HuH-7.5 (cell line): ENCODE results near the gene SHTN1.

ENCODE experiments used
- DNase-seq: peaks from one replicate; pipeline ENCODE4 v3.0.0; 2011; ENCODE audit warnings: low spot score

Gene SHTN1

GRCh38 chr10:116917481-116917880 lies 87.5 kb downstream of the SHTN1 start:
- DNase-seq = no peak

DNA sequence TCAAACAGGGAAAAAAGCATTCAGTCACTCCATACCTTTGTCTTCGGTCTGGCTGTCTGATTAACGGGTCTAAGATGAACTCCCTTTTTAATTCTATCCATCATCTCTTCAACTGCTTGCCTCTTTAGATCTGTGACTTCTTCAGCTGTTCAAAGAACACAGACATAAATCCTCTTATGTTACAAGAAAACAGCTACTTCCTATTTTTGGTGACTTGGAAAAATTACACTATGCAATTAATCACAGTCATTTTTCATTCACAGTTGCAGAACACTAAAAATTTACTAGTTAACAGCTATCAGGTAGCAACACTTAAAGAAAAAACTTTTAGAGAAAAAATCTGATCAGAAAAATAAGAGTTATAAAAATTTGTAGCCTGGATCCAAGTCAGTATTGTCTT lies 89.6 kb downstream of the SHTN1 start:
- DNase-seq = no peak

GRCh38 chr10:116913695-116914094 lies 91.3 kb downstream of the SHTN1 start:
- DNase-seq = no peak

GRCh38 chr10:116912162-116912561 lies 92.8 kb downstream of the SHTN1 start:
- no peak for DNase-seq

- DNase-seq = no peak
Observed at GRCh38 chr10:116910910-116911309, 94.1 kb downstream of the SHTN1 start.

DNA sequence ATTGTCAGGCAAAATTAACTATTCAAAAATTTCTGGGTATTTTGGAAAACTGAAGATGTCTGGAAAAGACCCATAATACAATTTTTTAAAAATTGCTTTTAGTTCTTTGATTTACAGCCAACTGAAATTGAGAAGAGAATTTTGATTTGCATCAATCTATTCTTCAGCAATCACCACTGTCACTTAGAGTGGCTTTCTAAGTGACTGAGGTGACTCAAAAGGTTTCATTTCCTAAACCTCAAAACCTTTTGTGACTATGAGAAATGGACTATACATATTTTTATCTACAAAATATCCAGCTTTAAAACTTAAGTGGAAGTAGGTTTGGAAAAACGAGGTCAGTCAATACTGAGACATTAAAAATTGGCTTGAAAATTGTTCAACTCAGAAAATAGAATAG lies 95.7 kb downstream of the SHTN1 start:
- no peak for DNase-seq

GRCh38 chr10:116907245-116907987 lies 97.6 kb downstream of the SHTN1 start:
- DNase-seq = no peak

GRCh38 chr10:116905845-116906210 lies 99.2 kb downstream of the SHTN1 start:
- no peak for DNase-seq

DNA sequence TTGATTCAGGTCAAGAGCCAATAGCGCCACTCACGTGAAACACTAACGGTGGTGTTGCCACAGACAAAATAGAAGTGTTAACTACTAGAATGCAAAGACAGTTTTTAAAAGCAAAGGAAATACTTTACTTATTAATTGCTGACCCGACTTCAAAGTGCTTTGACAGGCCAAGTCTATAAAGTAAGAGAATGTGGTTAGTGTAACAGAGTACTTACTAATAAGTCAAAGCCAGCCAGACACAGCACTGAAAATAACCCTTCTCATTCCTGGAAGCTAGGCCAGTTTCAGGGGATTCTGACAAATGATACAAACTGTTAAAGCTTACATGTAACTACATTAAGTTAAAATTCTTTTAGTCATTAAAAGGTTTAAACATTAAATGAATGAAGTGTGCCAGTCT lies 105.4 kb downstream of the SHTN1 start:
- DNase-seq = no peak

DNA sequence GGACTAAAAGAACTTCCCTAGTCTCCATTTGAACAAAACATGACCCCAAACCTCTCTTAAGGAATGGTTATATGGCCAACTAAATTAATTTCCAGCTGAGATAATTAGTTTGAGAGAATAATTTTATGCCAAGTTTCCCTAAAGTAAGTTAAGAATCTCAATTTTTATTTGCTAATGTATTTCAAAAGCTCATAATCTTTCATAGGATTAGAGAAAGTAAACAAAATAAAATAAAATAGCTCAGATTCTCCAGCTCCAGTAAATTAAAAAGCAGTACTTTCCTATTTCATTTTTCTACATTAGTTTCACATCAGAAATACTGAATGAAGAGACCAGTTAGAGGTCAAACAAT lies 111.3 kb downstream of the SHTN1 start:
- no peak for DNase-seq

DNA sequence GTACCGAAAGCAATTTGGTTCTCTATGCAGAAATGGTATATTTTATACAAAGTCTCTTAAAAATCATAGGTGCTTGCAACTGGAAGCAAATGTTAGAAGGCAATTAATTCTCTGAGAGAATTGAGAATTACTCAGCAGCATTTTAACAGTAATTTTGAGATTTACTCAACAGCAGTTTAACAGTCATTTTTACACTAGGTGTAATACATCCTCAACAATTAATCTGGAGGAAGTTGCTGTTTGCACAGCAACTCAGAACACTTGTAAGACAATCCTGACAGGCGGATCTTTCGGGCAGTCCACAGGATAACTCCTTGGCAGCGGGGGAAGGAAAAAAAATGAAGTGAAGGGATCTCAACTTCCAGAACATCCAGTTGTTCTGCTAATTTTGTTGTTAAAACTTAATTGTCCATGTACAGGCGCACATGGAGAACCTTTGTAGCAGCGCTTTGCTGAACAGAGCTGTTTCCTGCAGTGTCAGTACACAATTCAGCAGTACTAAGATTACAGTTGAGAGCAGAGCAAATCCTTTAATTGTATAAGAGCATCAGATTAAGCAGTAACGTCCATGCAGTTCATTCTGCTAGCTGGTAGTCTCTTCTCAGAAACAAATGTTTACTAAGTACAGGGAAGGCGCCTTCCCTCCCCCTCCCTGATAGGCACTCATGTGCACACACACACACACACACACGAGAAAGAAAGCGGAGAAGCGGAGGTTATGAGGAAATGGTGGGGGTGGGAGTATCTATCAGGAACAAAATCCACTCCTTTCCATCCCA lies 111.9 kb downstream of the SHTN1 start:
- no peak for DNase-seq

DNA sequence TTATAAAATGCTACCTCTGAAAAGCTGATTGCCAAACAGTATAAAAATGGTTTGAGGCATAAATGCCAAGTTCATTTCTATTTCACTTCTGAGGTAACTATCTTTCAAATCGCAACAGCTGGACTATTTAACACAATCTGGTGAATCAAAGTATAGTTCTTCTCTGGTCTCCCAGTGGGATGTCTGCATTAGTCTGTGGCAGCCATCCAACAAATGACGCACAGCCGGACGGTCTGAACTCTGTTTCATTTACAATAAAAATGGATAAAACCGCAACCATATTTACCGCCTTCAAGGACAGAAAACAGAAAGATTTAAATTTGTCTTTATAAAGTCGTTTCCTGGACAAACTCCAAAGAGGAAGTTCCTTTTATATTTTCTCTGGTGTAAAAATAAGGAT lies 113.8 kb downstream of the SHTN1 start:
- DNase-seq = no peak

- DNase-seq = no peak
Observed at GRCh38 chr10:116889066-116889465, 115.9 kb downstream of the SHTN1 start.

DNA sequence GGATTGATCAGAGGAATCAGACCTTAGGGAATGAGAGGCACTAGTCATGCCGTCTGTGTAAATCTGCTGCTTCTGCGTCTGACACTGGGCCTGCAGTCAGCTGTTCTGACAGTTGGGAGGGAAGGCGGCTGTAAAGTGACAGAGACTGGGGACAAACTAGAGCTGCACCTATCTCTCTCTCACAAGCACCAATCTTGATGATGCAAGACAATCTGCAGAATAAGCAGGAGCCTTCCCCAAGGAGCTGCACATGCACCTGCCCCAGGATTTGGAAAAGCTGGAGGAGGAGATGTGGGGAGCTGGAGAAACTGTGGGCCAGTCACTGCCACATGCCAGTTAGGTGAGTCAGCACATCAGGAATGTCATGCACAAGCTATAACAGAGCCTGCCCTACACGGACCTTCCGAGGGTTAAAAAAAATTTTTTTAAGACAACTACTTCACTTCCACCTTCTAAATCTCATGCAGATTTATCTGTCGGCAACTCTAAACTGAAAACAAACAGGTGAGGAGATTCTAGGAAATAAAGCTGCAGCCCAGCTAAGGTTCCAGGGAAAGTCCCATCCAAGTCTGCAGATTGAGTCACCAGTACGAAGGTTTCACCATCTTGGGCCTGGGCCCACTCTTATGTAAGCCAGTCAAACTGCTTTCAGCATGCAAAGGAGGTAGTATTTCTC lies 116.5 kb downstream of the SHTN1 start:
- peak; percentile 18 for DNase-seq

GRCh38 chr10:116886772-116887171 lies 118.2 kb downstream of the SHTN1 start:
- no peak for DNase-seq

GRCh38 chr10:116882639-116883038 lies 122.3 kb downstream of the SHTN1 start:
- DNase-seq = no peak

- DNase-seq = no peak
Observed at GRCh38 chr10:116880716-116881482, 124.1 kb downstream of the SHTN1 start.

DNA sequence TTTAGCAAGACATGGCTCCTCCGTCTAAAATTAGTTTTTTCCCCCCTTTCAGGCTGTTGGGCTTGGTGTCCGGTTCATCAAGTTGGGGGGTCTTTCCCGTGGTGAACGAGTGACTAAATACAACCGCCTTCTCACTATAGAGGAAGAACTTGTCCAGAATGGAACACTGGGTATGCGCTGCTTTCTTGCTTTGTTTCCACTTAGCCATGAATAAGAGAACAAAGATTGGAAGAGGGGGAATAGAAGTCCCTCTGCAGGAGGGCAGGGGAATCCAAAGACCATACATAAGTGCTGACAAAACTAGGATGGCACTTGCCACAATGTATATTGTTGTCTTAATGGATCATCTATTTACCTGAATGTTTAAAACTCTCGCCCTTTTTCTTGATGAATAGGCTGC lies 125.2 kb downstream of the SHTN1 start:
- no peak for DNase-seq

DNA sequence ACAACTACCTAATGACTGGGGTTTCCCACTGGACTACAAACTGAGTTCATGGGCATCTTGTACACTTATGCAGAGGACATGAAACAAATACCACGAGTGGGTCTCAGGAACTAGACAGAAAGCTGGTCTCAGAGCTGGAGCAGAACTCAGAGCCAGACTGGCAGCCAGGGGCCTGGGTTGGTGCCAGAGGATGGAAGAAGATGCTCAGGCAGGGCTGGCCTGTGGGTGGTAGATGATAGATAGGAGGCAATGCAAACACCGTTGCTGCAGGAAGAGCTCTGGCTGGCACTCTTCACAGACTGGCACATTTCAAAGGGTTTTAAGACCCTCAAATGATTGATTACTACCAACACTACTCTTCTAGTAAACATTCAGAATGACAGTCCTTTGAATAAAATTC lies 126.9 kb downstream of the SHTN1 start:
- no peak for DNase-seq

DNA sequence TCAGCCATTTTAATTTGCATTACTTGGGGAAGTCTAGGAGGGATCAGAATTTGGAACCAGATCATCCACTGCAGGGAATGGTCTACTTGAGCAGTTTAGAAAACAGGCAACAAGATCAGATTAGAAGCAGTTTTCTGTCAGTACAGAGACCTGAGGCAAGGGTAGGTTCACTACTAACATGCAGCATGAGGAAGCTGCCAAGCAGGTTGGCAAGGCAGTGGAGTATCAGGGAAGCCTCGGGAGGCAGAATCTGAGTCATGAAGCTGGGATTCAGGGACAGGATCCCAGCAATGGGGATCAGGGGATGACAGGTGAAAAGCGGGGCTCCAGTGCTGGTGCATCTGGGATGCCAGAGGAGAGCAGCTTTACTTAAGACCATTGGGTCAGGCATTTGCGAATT lies 127.6 kb downstream of the SHTN1 start:
- no peak for DNase-seq

GRCh38 chr10:116875897-116876296 lies 129.1 kb downstream of the SHTN1 start:
- no peak for DNase-seq

GRCh38 chr10:116873134-116873533 lies 131.9 kb downstream of the SHTN1 start:
- DNase-seq = no peak

DNA sequence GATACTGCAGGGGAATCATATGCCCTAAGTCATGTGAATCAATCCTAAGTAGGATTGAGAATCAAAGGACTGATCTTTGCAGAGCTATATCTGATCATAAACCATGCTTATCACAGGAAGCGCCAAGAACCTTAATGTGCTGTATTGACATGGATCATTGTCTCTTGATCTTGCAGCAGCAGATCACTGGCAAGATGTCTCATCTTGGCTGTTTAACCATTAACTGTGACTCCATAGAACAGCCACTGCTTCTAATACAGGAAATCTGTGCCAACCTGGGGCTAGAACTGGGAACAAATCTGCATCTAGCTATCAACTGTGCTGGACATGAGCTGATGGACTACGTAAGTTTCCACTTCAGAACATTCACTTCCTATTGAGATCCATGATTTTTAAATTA lies 134.0 kb downstream of the SHTN1 start:
- no peak for DNase-seq
